Kidney (tissue), 14 donors: ENCODE measurements around the gene LITAF. TPM values are rescaled to one million over a fixed set of nuclear protein-coding genes. Genes with fewer than 3 reads are reported as not detected.

Experiments used
- DNase-seq, 5 donors: peaks; one replicate each; pipeline ENCODE4 v3.0.0-alpha.2; 2013 to 2020
- FAIRE-seq: peaks from 2 replicates; lab custom pipeline; 2012; peaks lifted over from hg19 to GRCh38; lab: Jason Lieb, UNC
- H3K27ac ChIP-seq, 2 donors: one replicate each; pipeline ENCODE4 v1.7.0; 2013; ENCODE audit warnings: low read depth in 2 of 2, low read length in 2 of 2, inconsistent platforms in 1 of 2
- H3K27me3 ChIP-seq: one replicate; pipeline ENCODE4 v1.7.1; 2013; ENCODE audit warnings: low read length, inconsistent platforms; ENCODE audit not compliant: control insufficient read depth, insufficient read depth
- H3K36me3 ChIP-seq, 3 donors: one replicate each; pipeline versions ENCODE4 v1.7.0 to v1.7.1; 2013; ENCODE audit warnings: low read length in 3 of 3, control low read depth in 1 of 3, inconsistent platforms in 1 of 3; ENCODE audit not compliant: insufficient read depth in 3 of 3, control insufficient read depth in 2 of 3
- H3K4me1 ChIP-seq, 3 donors: one replicate each; pipeline versions ENCODE4 v1.7.0 to v1.7.1; 2013; ENCODE audit warnings: low read length in 3 of 3, inconsistent platforms in 1 of 3, low read depth in 1 of 3; ENCODE audit not compliant: control insufficient read depth in 2 of 3, insufficient read depth in 2 of 3
- H3K4me3 ChIP-seq, 3 donors: one replicate each; pipeline versions ENCODE4 v1.7.0 to v1.8.1; 2013; ENCODE audit warnings: low read length in 3 of 3, control low read depth in 1 of 3, inconsistent platforms in 1 of 3
- H3K9ac ChIP-seq, 3 donors: one replicate each; pipeline versions ENCODE4 v1.7.0 to v1.7.1; 2013; ENCODE audit warnings: low read length in 3 of 3, control low read depth in 1 of 3, inconsistent platforms in 1 of 3
- H3K9me3 ChIP-seq, 3 donors: one replicate each; pipeline versions ENCODE4 v1.7.0 to v1.7.1; 2013; ENCODE audit warnings: low read length in 3 of 3, control low read depth in 1 of 3, inconsistent platforms in 1 of 3; ENCODE audit not compliant: control insufficient read depth in 2 of 3, insufficient read depth in 1 of 3
- CTCF ChIP-seq: IDR thresholded peaks from 3 replicates; pipeline ENCODE4 v1.5.1; 2012; ENCODE audit warnings: mild to moderate bottlenecking, moderate library complexity, borderline replicate concordance; ENCODE audit not compliant: insufficient read depth; ENCODE audit errors: extremely low read depth
- intact Hi-C: fragments of 100-400 bp; cut with DNase I; formaldehyde crosslinking; loops from one replicate; pipeline ENCODE4 v1.11.1; 2022
- polyA plus RNA-seq: library from polyadenylated mRNA; stranded (reverse); fragments of 350-450 nt; fragmentation: Illumina TruSeq; extraction: RNeasy Lipid Tissue Mini Kit (QIAGEN cat#74804); gene quantifications from one replicate; pipeline ENCODE4 v1.2.3, GENCODE V29; 2014; ENCODE audit warnings: low read depth, low replicate concordance; ENCODE audit not compliant: insufficient read depth
- total RNA-seq: library from RNA; stranded (reverse); fragmentation: NEBNext Ultra II Directional; extraction: Animal tissue kit (Norgen Biotek cat#: 25700); gene quantifications from one replicate; pipeline ENCODE4 v1.2.1, GENCODE V29; 2021
- donor health status: control.
- donor health status: control.
- donor health status: control.
- donor health status: control.
- donor health status: control.
- donor health status: DM: yes; HTN: yes; CAD: no.
- donor health status: Normal renal cell carcinoma (clear cell type).

The LITAF gene
- total and polyA plus RNA-seq, 2 donors from 2014 or later: 121 to 171 TPM

GRCh38 chr16:11603331-11603750 is 16.6 kb upstream of the LITAF start:
- FAIRE-seq: no peak
- H3K9ac ChIP-seq: no peak overlapping the region
- H3K36me3 ChIP-seq: no peaks in the 10 kb centered on the region
- no peak overlapping the region for H3K4me3 ChIP-seq
- H3K27me3 ChIP-seq: no peaks in the 10 kb centered on the region
- DNase-seq: peak in 2 of 5 donors; percentile 51 to 78
- no peak for TF ChIP-seq CTCF
- peak overlapping the region in 1 of 2 donors; percentile 47 for H3K27ac ChIP-seq
- peaks cover 0 to 8% (median 2%) of the 10 kb centered on the region in 3 donors for H3K4me1 ChIP-seq
- intact Hi-C loops: no loop called here
- no peaks in the 10 kb centered on the region for H3K9me3 ChIP-seq

GRCh38 chr16:11602321-11602720 is 15.6 kb upstream of the LITAF start:
- intact Hi-C loops: no loop called here
- H3K27me3 ChIP-seq: no peaks in the 10 kb centered on the region
- no peaks in the 10 kb centered on the region for H3K36me3 ChIP-seq
- H3K4me3 ChIP-seq: no peak overlapping the region
- DNase-seq (no peak), FAIRE-seq (no peak)
- TF ChIP-seq CTCF: no peak
- peaks cover 0 to 12% (median 4%) of the 10 kb centered on the region in 3 donors for H3K4me1 ChIP-seq
- H3K9ac ChIP-seq: no peak overlapping the region
- H3K27ac ChIP-seq: no peak overlapping the region
- no peaks in the 10 kb centered on the region for H3K9me3 ChIP-seq

- peaks cover 0 to 16% (median 8%) of the 10 kb centered on the region in 3 donors for H3K4me1 ChIP-seq
- no peaks in the 10 kb centered on the region for H3K36me3 ChIP-seq
- no peak for TF ChIP-seq CTCF
- no peak overlapping the region for H3K9ac ChIP-seq
- H3K27ac ChIP-seq: no peak overlapping the region
- FAIRE-seq (no peak), DNase-seq (no peak)
- H3K9me3 ChIP-seq: no peaks in the 10 kb centered on the region
- H3K27me3 ChIP-seq: no peaks in the 10 kb centered on the region
- H3K4me3 ChIP-seq: no peak overlapping the region
- intact Hi-C loops: no loop called here
Observed at GRCh38 chr16:11601911-11602310, 15.2 kb upstream of the LITAF start.

- Histone ChIP-seq H3K4me3 (no peak overlapping the region), H3K27ac (no peak overlapping the region), H3K27me3 (no peaks in the 10 kb centered on the region), H3K4me1 (peaks cover 0 to 17% (median 9%) of the 10 kb centered on the region in 3 donors), H3K9ac (no peak overlapping the region), H3K36me3 (no peaks in the 10 kb centered on the region), H3K9me3 (no peaks in the 10 kb centered on the region)
- TF ChIP-seq CTCF: no peak
- FAIRE-seq: no peak
- intact Hi-C loops: no loop called here
- no peak for DNase-seq
Observed at GRCh38 chr16:11601425-11601824, 14.7 kb upstream of the LITAF start.
